Endodermal cell (in vitro differentiated cells): ENCODE data around the gene ALOXE3. TPM values are rescaled to one million over a fixed set of nuclear protein-coding genes. Genes with fewer than 3 reads are reported as not detected.

Source experiments
- DNase-seq: peaks from one replicate; pipeline ENCODE4 v3.0.0-alpha.2; 2017
- H3K27ac ChIP-seq: 2 replicates; pipeline ENCODE4 v1.5.1; 2013; ENCODE audit warnings: mild to moderate bottlenecking, low read depth, low read length, moderate library complexity
- H3K27me3 ChIP-seq: 2 replicates; pipeline ENCODE4 v1.6.1; 2013; ENCODE audit warnings: mild to moderate bottlenecking, low read length, moderate library complexity; ENCODE audit not compliant: insufficient read depth, control insufficient read depth, poor library complexity, severe bottlenecking
- H3K36me3 ChIP-seq: 2 replicates; pipeline ENCODE4 v1.7.0; 2013; ENCODE audit warnings: mild to moderate bottlenecking, low read length, moderate library complexity; ENCODE audit not compliant: control insufficient read depth, insufficient read depth
- H3K4me1 ChIP-seq: one replicate; pipeline ENCODE4 v1.7.0; 2013; ENCODE audit warnings: low read length; ENCODE audit not compliant: control insufficient read depth, insufficient read depth
- H3K4me3 ChIP-seq: 2 replicates; pipeline ENCODE4 v1.5.1; 2013; ENCODE audit warnings: mild to moderate bottlenecking, low read length, moderate library complexity
- H3K9ac ChIP-seq: 2 replicates; pipeline ENCODE4 v1.6.1; 2013; ENCODE audit warnings: mild to moderate bottlenecking, low read length, moderate library complexity; ENCODE audit not compliant: poor library complexity, severe bottlenecking; ENCODE audit errors: extremely low read depth
- H3K9me3 ChIP-seq: 2 replicates; pipeline ENCODE4 v1.6.1; 2013; ENCODE audit warnings: mild to moderate bottlenecking, low read length, moderate library complexity; ENCODE audit not compliant: control insufficient read depth
- H3K27ac Mint-ChIP-seq: 2 replicates; pipeline ENCODE4 v1.8.0; 2020; ENCODE audit warnings: mixed read lengths
- H3K27me3 Mint-ChIP-seq: 2 replicates; pipeline ENCODE4 v1.8.0; 2021; ENCODE audit warnings: mild to moderate bottlenecking, mixed read lengths; ENCODE audit not compliant: insufficient read depth
- H3K36me3 Mint-ChIP-seq: 2 replicates; pipeline ENCODE4 v1.8.0; 2020; ENCODE audit warnings: low read depth, mixed read lengths
- H3K4me1 Mint-ChIP-seq: 2 replicates; pipeline ENCODE4 v1.8.0; 2020; ENCODE audit warnings: mixed read lengths
- H3K4me3 Mint-ChIP-seq: 2 replicates; pipeline ENCODE4 v1.8.0; 2020; ENCODE audit warnings: mild to moderate bottlenecking, moderate library complexity, mixed read lengths
- H3K9me3 Mint-ChIP-seq: 2 replicates; pipeline ENCODE4 v1.8.0; 2020; ENCODE audit warnings: mild to moderate bottlenecking, mixed read lengths
- CTCF ChIP-seq: fragments of 200-600 bp; sonication (generic); conservative IDR thresholded peaks from 2 replicates; pipeline ENCODE4 v1.5.0; 2021; ENCODE audit warnings: antibody characterized with exemption, mild to moderate bottlenecking
- WGBS, 2 experiments: methylation state at CpG; one replicate each; pipeline versions ENCODE4 v1.1.5 to v1.1.7; 2013; ENCODE audit warnings: missing lambda C conversion rate in 2 of 2, mixed read lengths in 1 of 2; ENCODE audit not compliant: insufficient coverage in 1 of 2, insufficient read length in 1 of 2; 5-methylcytosine and 5-hydroxymethylcytosine counted together
- total RNA-seq, 2 donors: library from RNA; stranded (reverse); fragmentation: NEBNext Ultra II Directional in 1 of 2; extraction: Animal tissue kit (Norgen Biotek cat#: 25700) in 1 of 2; gene quantifications; 2 replicates in 1 of 2; 3 replicates in 1 of 2; pipeline ENCODE4 v1.2.1, GENCODE V29; 2021

The ALOXE3 gene
- total RNA-seq, 2 donors from 2014 or later = 0.13 to 0.49 TPM

- TF ChIP-seq CTCF = no peak
- no peaks in the 10 kb centered on the region for H3K9me3 Mint-ChIP-seq
- no peak for DNase-seq
- peaks cover 14% of the 10 kb centered on the region for H3K27me3 ChIP-seq
- peaks cover 29% of the 10 kb centered on the region for H3K36me3 Mint-ChIP-seq
- H3K4me3 Mint-ChIP-seq = no peak overlapping the region
- peak overlapping the region; percentile 98 for H3K4me3 ChIP-seq
- no peaks in the 10 kb centered on the region for H3K4me1 ChIP-seq
- 30% methylated on average over 16 to 21 of the region's 21 CpGs for WGBS, 2 experiments
- peaks cover 26% of the 10 kb centered on the region for H3K36me3 ChIP-seq
- H3K27ac Mint-ChIP-seq = no peak overlapping the region
- peak overlapping the region; percentile 44 for H3K9ac ChIP-seq
- H3K4me1 Mint-ChIP-seq = peaks cover 5% of the 10 kb centered on the region
- no peak overlapping the region for H3K27ac ChIP-seq
- no peaks in the 10 kb centered on the region for H3K27me3 Mint-ChIP-seq
- no peaks in the 10 kb centered on the region for H3K9me3 ChIP-seq
Observed at GRCh38 chr17:8137645-8138373, 19.5 kb upstream of the ALOXE3 start.

- WGBS, 2 experiments = 82 to 93% methylated on average over 4 of the region's 4 CpGs
- Histone ChIP-seq H3K36me3 (no peaks in the 10 kb centered on the region), H3K4me3 (no peak overlapping the region), H3K9me3 (no peaks in the 10 kb centered on the region), H3K27ac (no peak overlapping the region), H3K9ac (no peak overlapping the region), H3K4me1 (no peaks in the 10 kb centered on the region), H3K27me3 (peaks cover 29% of the 10 kb centered on the region)
- H3K4me1 Mint-ChIP-seq = peaks cover 5% of the 10 kb centered on the region
- no peaks in the 10 kb centered on the region for H3K36me3 Mint-ChIP-seq
- H3K27ac Mint-ChIP-seq = no peak overlapping the region
- H3K27me3 Mint-ChIP-seq = peaks cover 22% of the 10 kb centered on the region
- no peaks in the 10 kb centered on the region for H3K9me3 Mint-ChIP-seq
- TF ChIP-seq CTCF = no peak
- DNase-seq = no peak
- H3K4me3 Mint-ChIP-seq = no peak overlapping the region
Observed at GRCh38 chr17:8133941-8134340, 15.6 kb upstream of the ALOXE3 start.

GRCh38 chr17:8133399-8133798, 15.1 kb upstream of the ALOXE3 start:
- peaks cover 5% of the 10 kb centered on the region for H3K4me1 Mint-ChIP-seq
- H3K9me3 Mint-ChIP-seq = no peaks in the 10 kb centered on the region
- TF ChIP-seq CTCF = no peak
- no peak overlapping the region for H3K4me3 Mint-ChIP-seq
- peak; percentile 72 for DNase-seq
- H3K9me3 ChIP-seq = no peaks in the 10 kb centered on the region
- no peaks in the 10 kb centered on the region for H3K36me3 Mint-ChIP-seq
- peaks cover 27% of the 10 kb centered on the region for H3K27me3 Mint-ChIP-seq
- peaks cover 34% of the 10 kb centered on the region for H3K27me3 ChIP-seq
- H3K27ac ChIP-seq = no peak overlapping the region
- H3K4me3 ChIP-seq = no peak overlapping the region
- no peak overlapping the region for H3K27ac Mint-ChIP-seq
- WGBS, 2 experiments = 70 to 73% methylated on average over 6 to 12 of the region's 12 CpGs
- no peak overlapping the region for H3K9ac ChIP-seq
- H3K4me1 ChIP-seq = no peaks in the 10 kb centered on the region
- no peaks in the 10 kb centered on the region for H3K36me3 ChIP-seq
